Stimulated activated effector memory CD8-positive, alpha-beta T cell treated with anti-CD3 and anti-CD28 coated beads, Interleukin-12 subunit alpha, Interleukin-12 subunit beta, amount 100 ng/mL, for 72 hours (primary cell): ENCODE data around the gene URI1.
A peak's percentile ranks its signal among the peaks of the same experiment; 100 is the strongest.
"Not testable (repeated sequence)": the region's sequence is repeated elsewhere in the genome, so short reads cannot be mapped to it uniquely, and the experiment has no call there.

ENCODE experiments used
- ATAC-seq: fragments of 150-1000 bp; cut with Tn5 transposase; 2 replicates; pipeline ENCODE4 v1.10.0; 2021
- DNase-seq, 2 donors: peaks; one replicate each; pipeline ENCODE4 v3.0.0; 2021 to 2022; ENCODE audit warnings: low spot score in 2 of 2
- H3K27ac Mint-ChIP-seq: one replicate; pipeline ENCODE4 v1.8.0; 2022; ENCODE audit warnings: mild to moderate bottlenecking, mixed read lengths
- H3K36me3 Mint-ChIP-seq: one replicate; pipeline ENCODE4 v1.8.0; 2022; ENCODE audit warnings: mild to moderate bottlenecking, mixed read lengths
- H3K4me1 Mint-ChIP-seq: one replicate; pipeline ENCODE4 v1.8.0; 2022; ENCODE audit warnings: mixed read lengths
- H3K4me3 Mint-ChIP-seq: one replicate; pipeline ENCODE4 v1.8.0; 2022; ENCODE audit warnings: mild to moderate bottlenecking, mixed read lengths
- H3K9me3 Mint-ChIP-seq: one replicate; pipeline ENCODE4 v1.8.0; 2022; ENCODE audit warnings: mixed read lengths

Gene URI1, protein sequence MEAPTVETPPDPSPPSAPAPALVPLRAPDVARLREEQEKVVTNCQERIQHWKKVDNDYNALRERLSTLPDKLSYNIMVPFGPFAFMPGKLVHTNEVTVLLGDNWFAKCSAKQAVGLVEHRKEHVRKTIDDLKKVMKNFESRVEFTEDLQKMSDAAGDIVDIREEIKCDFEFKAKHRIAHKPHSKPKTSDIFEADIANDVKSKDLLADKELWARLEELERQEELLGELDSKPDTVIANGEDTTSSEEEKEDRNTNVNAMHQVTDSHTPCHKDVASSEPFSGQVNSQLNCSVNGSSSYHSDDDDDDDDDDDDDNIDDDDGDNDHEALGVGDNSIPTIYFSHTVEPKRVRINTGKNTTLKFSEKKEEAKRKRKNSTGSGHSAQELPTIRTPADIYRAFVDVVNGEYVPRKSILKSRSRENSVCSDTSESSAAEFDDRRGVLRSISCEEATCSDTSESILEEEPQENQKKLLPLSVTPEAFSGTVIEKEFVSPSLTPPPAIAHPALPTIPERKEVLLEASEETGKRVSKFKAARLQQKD

DNA sequence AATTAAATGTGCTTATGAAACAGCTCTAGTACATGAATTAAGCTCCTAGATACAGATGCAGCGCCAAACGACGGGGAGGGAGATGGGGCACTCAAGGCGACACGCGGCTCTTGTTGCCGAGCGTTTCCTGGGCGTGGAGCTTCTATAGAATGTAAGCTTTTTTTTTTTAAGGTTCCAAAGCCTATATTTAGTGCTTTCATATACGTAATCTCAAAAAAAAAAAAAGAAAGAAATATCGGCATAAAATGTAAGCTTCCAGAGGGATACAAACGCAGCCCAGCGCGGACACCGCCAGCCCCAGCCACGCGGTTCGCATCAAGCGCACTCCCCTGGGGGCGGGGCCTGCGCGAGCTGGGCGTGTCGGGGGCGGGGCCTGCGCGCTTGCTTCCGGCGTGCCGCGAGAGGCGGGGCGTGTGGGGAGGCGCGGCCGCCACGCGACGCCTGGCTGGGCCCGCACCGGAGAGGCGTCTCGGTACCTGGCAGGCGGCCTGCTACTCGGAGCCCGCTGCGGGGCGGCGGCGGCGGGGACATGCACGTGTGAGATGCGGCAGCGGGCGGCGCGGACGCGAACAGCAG, at the start of gene URI1:
Gene URI1 (plus strand): TSS at position 412 of the 576 bp plus-strand sequence. CDS start 309 bp downstream, outside the sequence.
- H3K4me3 Mint-ChIP-seq, result peak within 1 kb of the TSS; percentile 88
- ATAC-seq (peak; percentile 90), DNase-seq (peak; percentile 97)
- peaks cover 29% of the 10 kb centered on the region for H3K4me1 Mint-ChIP-seq
- peaks cover 1% of the 10 kb centered on the region for H3K9me3 Mint-ChIP-seq
- peaks cover 13% of the 10 kb centered on the region for H3K36me3 Mint-ChIP-seq
- peak within 1 kb of the TSS; percentile 93 for H3K27ac Mint-ChIP-seq

DNA sequence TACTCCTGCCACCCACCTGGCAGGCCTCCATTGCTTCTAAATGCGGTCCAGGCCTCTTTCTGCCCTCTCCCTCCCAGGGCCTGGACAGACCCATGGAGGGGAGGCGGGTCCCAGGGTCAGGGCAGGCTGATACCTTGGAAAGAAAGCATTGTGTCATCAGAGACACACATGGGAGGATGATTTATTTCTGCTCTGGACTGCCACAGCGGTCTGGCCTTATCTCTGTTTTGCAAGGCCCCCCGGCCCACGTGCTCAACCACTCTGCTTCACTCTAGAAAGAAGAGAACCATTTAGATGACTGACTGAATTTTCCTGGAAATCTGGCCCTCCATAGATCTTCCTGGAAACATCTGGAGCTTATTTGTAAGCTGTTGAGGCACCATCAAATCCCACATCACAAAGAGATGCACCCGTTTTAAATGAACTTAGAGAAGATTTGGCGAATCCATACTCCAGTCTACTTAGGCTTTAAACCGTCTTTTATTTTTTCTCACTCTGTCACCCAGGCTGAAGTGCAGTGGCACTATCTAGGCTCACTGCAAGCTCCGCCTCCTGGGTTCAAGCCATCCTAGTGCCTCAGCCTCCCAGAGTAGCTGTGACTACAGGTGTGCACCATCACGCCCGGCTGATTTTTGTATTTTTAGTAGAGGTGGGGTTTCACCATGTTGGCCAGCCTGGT, 48.3 kb upstream of the URI1 start:
- Mint-ChIP-seq H3K4me3 (no peak overlapping the region), H3K4me1 (no peaks in the 10 kb centered on the region), H3K36me3 (no peaks in the 10 kb centered on the region), H3K27ac (no peak overlapping the region), H3K9me3 (no peaks in the 10 kb centered on the region)
- no peak for DNase-seq
- ATAC-seq, result no peak

DNA sequence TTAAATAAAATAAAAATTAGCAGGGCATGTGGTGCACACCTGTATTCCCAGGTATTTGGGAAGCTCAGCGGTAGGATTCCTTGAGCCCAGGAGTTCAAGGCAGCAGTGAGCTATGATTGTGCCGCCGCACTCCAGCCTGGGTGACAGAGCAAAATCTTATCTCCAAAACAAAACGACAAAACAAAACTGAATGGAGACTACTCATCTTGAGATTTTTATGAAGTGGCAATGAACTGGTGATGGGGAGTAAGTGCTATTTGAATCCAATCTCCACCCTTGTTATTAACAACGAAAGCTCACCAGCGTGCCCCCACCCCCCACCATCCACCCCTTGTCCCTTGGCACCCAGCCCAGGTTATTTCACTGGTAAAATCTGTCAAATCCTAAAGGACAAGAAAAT, 45.2 kb upstream of the URI1 start:
- no peak overlapping the region for H3K27ac Mint-ChIP-seq
- H3K9me3 Mint-ChIP-seq, result no peaks in the 10 kb centered on the region
- H3K36me3 Mint-ChIP-seq, result no peaks in the 10 kb centered on the region
- ATAC-seq, result no peak
- DNase-seq, result no peak
- H3K4me1 Mint-ChIP-seq, result no peaks in the 10 kb centered on the region
- no peak overlapping the region for H3K4me3 Mint-ChIP-seq

DNA sequence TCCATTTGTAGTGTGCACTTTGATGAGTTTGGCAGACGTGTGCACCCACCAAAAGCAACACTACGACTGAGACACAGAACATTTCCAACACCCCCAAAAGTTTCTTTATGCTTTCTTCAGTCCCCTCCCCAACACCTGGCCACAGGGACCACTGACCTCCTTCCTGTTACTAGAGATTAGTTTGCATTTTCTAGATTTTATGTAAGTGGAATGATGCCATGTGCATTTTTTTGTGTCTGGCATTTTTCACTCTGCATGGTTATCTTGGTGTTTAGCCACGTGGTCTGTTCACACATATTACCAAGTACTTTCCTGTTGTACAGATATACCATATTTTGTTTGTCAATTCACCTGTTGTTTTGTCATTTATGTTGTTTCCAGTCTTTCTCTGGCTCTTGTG, 44.6 kb upstream of the URI1 start:
- no peaks in the 10 kb centered on the region for H3K4me1 Mint-ChIP-seq
- no peak for DNase-seq
- no peak for ATAC-seq
- no peaks in the 10 kb centered on the region for H3K36me3 Mint-ChIP-seq
- no peaks in the 10 kb centered on the region for H3K9me3 Mint-ChIP-seq
- H3K4me3 Mint-ChIP-seq, result no peak overlapping the region
- no peak overlapping the region for H3K27ac Mint-ChIP-seq

DNA sequence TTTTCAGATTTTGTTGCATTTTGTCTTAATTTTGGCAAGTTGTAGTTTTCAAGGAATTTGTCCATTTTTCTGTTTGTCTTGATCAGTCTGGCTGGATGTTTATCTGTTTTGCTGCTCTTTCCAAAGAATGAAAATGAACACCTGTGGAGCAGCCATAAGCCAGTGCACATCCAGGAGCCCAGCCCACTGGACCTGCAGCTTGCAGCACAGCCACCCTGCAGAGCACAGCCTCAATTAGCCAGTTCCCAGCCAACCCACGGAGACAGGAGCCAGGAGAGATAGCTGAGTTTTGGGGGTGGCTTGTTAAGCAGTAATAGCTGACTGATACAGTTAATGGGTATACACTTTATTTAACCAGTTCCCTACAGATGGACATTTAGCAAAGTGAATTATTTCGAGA, 38.0 kb upstream of the URI1 start:
- Mint-ChIP-seq H3K4me1 (no peaks in the 10 kb centered on the region), H3K9me3 (no peaks in the 10 kb centered on the region), H3K27ac (no peak overlapping the region), H3K4me3 (no peak overlapping the region), H3K36me3 (no peaks in the 10 kb centered on the region)
- no peak for DNase-seq
- ATAC-seq, result no peak

DNA sequence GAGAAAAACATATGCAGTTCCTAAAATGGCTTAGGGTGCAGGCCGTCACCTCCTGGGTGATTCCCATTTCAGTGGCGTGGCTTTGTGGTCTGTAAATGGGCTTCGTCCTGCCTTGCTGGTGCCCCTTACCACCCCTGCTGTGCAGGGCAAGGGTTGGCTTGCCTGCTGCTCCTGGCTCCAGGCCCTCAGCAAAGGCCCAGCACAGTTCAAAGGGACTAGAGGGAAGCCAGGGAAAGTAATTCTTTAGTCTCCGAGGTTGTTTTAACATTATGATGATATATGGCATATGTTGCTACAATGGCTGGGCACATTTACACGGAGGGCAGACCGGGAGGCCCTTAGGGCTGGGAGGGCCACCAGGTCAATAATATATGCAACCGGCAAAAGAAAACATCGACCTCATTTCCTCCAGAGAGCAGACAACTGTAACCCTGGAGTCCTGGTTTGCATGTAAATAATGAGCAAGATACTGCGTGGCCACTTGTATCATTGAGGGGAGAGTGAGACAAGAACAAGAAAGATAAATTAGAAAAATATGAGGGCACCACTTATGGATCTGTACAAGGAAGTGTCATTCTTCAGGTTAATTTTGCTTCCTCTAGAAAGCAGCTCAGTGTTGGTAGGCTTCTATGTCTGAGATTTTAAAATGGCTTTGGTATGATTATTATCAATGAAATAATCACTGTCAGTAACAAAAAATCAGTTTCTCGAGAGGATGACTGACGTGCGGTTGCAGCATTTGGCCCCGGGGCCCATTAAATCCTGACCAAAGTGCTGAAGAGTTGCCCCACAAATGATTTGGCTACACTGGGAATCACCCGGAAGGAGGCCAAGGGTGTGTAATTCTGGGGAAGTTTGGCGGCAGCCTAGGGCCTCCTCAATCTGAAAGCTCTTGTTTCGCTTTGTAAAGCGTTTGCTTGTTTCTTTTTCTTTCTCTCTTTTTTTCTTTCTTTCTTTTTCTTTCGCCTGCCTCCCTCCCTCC, 32.8 kb upstream of the URI1 start:
- no peak overlapping the region for H3K4me3 Mint-ChIP-seq
- no peaks in the 10 kb centered on the region for H3K4me1 Mint-ChIP-seq
- ATAC-seq (no peak), DNase-seq (no peak)
- H3K9me3 Mint-ChIP-seq, result no peaks in the 10 kb centered on the region
- no peaks in the 10 kb centered on the region for H3K36me3 Mint-ChIP-seq
- no peak overlapping the region for H3K27ac Mint-ChIP-seq

DNA sequence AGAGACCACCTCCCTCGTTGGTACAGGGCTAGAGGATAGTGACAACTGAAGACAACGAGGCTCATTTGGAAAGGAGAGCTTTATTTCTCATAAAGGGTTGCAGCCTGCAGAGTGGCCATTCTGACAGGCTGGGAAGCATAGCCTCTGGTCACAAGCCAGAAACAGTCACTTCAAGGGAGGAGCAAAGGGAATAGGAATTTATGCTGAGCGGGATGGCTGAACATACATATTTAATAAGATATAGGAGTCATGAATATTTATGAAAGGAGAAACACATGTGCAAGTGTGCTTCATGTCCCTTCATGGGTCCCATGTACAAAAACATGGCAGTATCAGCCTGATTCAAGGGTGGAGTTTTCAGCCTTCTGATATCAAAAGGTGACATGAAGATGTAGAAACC, 27.1 kb upstream of the URI1 start:
- no peak overlapping the region for H3K27ac Mint-ChIP-seq

DNA sequence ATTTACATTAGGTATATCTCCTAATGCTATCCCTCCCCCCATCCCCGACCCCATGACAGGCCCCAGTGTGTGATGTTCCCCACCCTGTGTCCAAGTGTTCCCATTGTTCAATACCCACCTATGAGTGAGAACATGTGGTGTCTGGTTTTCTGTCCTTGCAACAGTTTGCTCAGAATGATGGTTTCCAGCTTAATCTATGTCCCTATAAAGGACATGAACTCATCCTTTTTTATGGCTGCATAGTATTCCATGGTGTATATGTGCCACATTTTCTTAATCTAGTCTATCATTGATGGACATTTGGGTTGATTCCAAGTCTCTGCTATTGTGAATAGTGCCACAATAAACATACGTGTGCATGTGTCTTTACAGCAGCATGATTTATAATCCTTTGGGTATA, 26.2 kb upstream of the URI1 start:
- not testable (repeated sequence) for H3K4me1 Mint-ChIP-seq, H3K27ac Mint-ChIP-seq, H3K4me3 Mint-ChIP-seq, H3K9me3 Mint-ChIP-seq, DNase-seq, ATAC-seq, H3K36me3 Mint-ChIP-seq

More for the DNA sequence above, 27.1 kb upstream of the URI1 start:
- Mint-ChIP-seq H3K9me3 (no peaks in the 10 kb centered on the region), H3K4me1 (no peaks in the 10 kb centered on the region), H3K4me3 (no peak overlapping the region), H3K36me3 (no peaks in the 10 kb centered on the region)
- no peak for ATAC-seq
- no peak for DNase-seq

DNA sequence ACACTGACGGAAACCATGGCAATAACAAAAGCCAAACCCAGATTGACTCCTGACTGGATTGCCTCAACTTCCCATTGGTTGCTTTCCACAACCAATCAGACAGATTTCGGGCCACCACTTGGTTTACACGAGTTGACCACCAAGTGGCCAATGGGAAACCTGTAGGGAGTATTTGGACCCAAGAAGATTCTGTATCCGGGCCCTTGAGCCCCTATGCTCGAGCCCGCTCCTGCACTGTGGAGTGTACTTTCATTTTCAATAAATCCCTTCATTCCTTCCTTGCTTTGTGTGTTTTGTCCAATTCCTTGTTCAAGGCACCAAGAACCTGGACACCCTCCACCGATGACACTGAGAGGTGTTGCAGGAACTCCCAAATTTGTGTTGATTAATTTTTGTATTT, 24.1 kb upstream of the URI1 start:
- Mint-ChIP-seq H3K36me3 (no peaks in the 10 kb centered on the region), H3K9me3 (no peaks in the 10 kb centered on the region), H3K27ac (no peak overlapping the region), H3K4me3 (no peak overlapping the region), H3K4me1 (no peaks in the 10 kb centered on the region)
- DNase-seq, result no peak
- ATAC-seq, result no peak

DNA sequence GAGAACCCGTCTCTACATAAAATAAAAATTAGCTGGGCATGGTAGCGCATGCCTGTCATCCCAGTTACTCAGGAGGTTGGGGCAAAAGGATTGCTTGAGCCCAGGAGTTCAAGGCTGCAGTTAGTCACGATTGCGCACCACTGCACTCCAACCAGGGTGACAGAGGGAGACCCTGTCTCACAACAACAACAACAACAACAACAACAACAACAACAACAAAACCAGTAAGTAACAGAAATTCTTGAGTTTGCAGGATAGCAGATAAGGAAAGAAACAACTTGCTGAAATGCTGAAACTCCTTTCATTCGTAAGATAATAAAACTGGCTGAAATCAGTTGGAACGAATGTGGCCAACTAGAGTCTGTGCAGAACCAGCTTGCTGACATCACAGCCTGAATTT, 23.1 kb upstream of the URI1 start:
- H3K4me3 Mint-ChIP-seq, result no peak overlapping the region
- DNase-seq (no peak), ATAC-seq (no peak)
- H3K9me3 Mint-ChIP-seq, result no peaks in the 10 kb centered on the region
- H3K4me1 Mint-ChIP-seq, result no peaks in the 10 kb centered on the region
- H3K27ac Mint-ChIP-seq, result no peak overlapping the region
- H3K36me3 Mint-ChIP-seq, result no peaks in the 10 kb centered on the region

DNA sequence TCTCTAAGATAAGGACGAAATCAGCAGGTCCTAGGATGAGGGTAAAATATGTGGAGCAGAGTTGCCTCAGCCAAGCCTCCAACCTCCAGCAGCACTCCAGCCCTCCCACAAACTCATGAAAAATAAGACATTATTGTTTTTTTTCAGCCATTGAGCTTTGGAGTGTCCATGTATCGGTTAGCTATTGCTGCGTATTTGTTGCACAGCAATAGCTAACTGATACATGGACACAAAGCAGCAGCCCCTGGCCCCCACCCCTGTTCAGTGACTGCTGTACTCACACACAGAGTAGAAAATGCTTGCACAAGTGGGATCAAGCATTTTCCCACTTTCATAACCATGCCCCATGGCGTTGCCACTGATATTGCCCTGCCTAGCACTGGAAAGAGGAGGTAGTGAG, 19.1 kb upstream of the URI1 start:
- Mint-ChIP-seq H3K36me3 (no peaks in the 10 kb centered on the region), H3K4me3 (no peak overlapping the region), H3K4me1 (no peaks in the 10 kb centered on the region), H3K27ac (no peak overlapping the region), H3K9me3 (no peaks in the 10 kb centered on the region)
- no peak for DNase-seq
- ATAC-seq, result no peak

DNA sequence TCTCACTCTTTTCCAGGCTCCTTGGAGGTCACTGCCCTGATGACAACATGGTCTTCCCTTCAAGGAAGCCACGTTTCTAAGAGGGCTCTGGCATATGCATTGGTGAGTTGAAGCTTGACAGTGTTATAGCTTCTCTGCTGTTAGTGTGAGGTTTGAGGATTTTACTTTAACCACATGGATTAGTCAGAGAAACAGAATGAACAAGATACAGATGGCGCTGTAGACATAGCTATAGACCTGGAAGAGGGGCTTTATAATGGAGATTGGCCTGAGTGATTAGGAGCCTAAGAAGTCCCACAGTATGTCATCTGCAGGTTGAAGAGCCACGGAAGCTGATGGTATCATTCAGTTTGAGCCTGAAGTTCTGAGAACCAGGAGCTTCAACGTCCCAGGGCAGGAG, 18.4 kb upstream of the URI1 start:
- H3K4me1 Mint-ChIP-seq, result no peaks in the 10 kb centered on the region
- no peaks in the 10 kb centered on the region for H3K9me3 Mint-ChIP-seq
- no peaks in the 10 kb centered on the region for H3K36me3 Mint-ChIP-seq
- no peak overlapping the region for H3K4me3 Mint-ChIP-seq
- no peak overlapping the region for H3K27ac Mint-ChIP-seq
- ATAC-seq (peak; percentile 73), DNase-seq (no peak)

DNA sequence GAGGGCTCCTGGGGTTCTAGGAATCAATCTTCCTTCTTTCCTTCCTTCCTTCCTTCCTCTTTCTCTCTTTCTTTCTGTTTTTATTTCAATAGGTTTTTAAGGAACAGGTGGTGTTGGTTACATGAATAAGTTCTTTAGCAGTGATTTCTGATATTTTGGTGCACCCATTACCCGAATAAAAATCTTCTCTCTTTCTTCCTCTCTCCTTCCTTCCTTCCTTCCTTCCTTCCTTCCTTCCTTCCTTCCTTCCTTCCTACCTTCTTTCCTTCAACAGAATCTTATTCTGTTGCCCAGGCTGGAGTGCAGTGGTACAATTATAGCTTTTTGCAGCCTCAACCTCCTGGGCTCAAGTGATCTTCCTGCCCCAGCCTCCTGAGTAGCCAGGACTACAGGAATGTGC, 16.0 kb upstream of the URI1 start:
- DNase-seq (no peak), ATAC-seq (no peak)
- Mint-ChIP-seq H3K4me1 (no peaks in the 10 kb centered on the region), H3K36me3 (no peaks in the 10 kb centered on the region), H3K27ac (no peak overlapping the region), H3K9me3 (no peaks in the 10 kb centered on the region), H3K4me3 (no peak overlapping the region)

DNA sequence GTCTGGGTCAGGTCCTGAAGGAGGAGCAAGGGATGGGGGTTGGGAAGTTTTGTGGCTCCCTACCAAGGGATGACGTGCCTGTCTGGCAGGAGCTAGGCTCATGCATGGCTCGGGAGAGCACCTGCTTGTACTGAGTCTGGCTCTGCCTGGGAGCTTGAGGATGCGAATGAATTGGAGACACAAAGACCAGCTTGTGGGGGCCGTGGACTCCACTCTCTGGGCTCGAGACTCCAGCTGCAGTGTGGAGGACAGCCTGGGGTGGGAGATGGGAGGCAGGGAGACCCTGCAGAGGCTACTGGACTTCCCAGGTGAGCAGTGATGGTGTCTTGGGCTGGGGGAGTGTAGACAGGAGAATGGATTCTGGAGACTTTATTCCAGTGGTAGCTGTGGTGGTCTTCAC, 15.2 kb upstream of the URI1 start:
- Mint-ChIP-seq H3K4me1 (no peaks in the 10 kb centered on the region), H3K27ac (no peak overlapping the region), H3K4me3 (no peak overlapping the region), H3K36me3 (no peaks in the 10 kb centered on the region), H3K9me3 (no peaks in the 10 kb centered on the region)
- DNase-seq, result no peak
- no peak for ATAC-seq
